H9 (cell line): ENCODE measurements around the gene CEP164. TPM values are rescaled to one million over a fixed set of nuclear protein-coding genes. Genes with fewer than 3 reads are reported as not detected.

Experiments
- DNase-seq: peaks from one replicate; pipeline ENCODE4 v3.0.0-alpha.2; 2017
- H2AFZ ChIP-seq: one replicate; pipeline ENCODE4 v1.6.1; 2013; ENCODE audit warnings: mild to moderate bottlenecking, low read length, control low read depth, moderate library complexity
- H2AK5ac ChIP-seq: 2 replicates; pipeline ENCODE4 v1.6.1; 2013; ENCODE audit warnings: low read length, control low read depth, mixed read lengths; ENCODE audit not compliant: insufficient read length
- H2BK120ac ChIP-seq: one replicate; pipeline ENCODE4 v1.6.1; 2013; ENCODE audit warnings: low read depth, mild to moderate bottlenecking, low read length, control low read depth, inconsistent platforms; ENCODE audit not compliant: poor library complexity, severe bottlenecking
- H2BK12ac ChIP-seq: 2 replicates; pipeline ENCODE4 v1.6.1; 2013; ENCODE audit warnings: low read length, control low read depth, mixed read lengths, low read depth; ENCODE audit not compliant: insufficient read length
- H2BK15ac ChIP-seq: 2 replicates; pipeline ENCODE4 v1.6.1; 2013; ENCODE audit warnings: low read depth, low read length, control low read depth
- H2BK20ac ChIP-seq: one replicate; pipeline ENCODE4 v1.6.1; 2013; ENCODE audit warnings: low read depth, mild to moderate bottlenecking, low read length, control low read depth, inconsistent platforms; ENCODE audit not compliant: poor library complexity, severe bottlenecking
- H2BK5ac ChIP-seq: 2 replicates; pipeline ENCODE4 v1.6.1; 2013; ENCODE audit warnings: low read length, control low read depth, mixed read lengths; ENCODE audit not compliant: insufficient read length
- H3K14ac ChIP-seq: 2 replicates; pipeline ENCODE4 v1.6.1; 2013; ENCODE audit warnings: low read length, control low read depth; ENCODE audit not compliant: insufficient read depth
- H3K18ac ChIP-seq: 2 replicates; pipeline ENCODE4 v1.6.1; 2013; ENCODE audit warnings: low read depth, mild to moderate bottlenecking, mixed read lengths, low read length, control low read depth; ENCODE audit not compliant: insufficient read length
- H3K23ac ChIP-seq: 2 replicates; pipeline ENCODE4 v1.6.1; 2013; ENCODE audit warnings: low read length, control low read depth, mixed read lengths, low read depth; ENCODE audit not compliant: insufficient read length
- H3K23me2 ChIP-seq: 2 replicates; pipeline ENCODE4 v1.6.1; 2013; ENCODE audit warnings: low read depth, mild to moderate bottlenecking, mixed read lengths, low read length, control low read depth; ENCODE audit not compliant: insufficient read length, poor library complexity, severe bottlenecking
- H3K27ac ChIP-seq: 2 replicates; pipeline ENCODE4 v1.5.1; 2013; ENCODE audit warnings: low read length, control low read depth, mixed read lengths, low read depth; ENCODE audit not compliant: insufficient read length
- H3K27me3 ChIP-seq: 2 replicates; pipeline ENCODE4 v1.6.1; 2013; ENCODE audit warnings: low read length, control low read depth, inconsistent platforms; ENCODE audit not compliant: insufficient read depth
- H3K4ac ChIP-seq: 2 replicates; pipeline ENCODE4 v1.6.1; 2013; ENCODE audit warnings: low read depth, mild to moderate bottlenecking, control low read depth, inconsistent platforms, low read length, moderate library complexity
- H3K4me1 ChIP-seq: 2 replicates; pipeline ENCODE4 v1.6.1; 2013; ENCODE audit warnings: low read length, control low read depth, inconsistent platforms; ENCODE audit not compliant: insufficient read depth
- H3K4me2 ChIP-seq: 2 replicates; pipeline ENCODE4 v1.6.1; 2013; ENCODE audit warnings: low read length, control low read depth, mixed read lengths; ENCODE audit not compliant: insufficient read length, insufficient read depth
- H3K56ac ChIP-seq: 2 replicates; pipeline ENCODE4 v1.6.1; 2013; ENCODE audit warnings: low read depth, mild to moderate bottlenecking, mixed read lengths, low read length, control low read depth; ENCODE audit not compliant: insufficient read length
- H3K79me1 ChIP-seq: 2 replicates; pipeline ENCODE4 v1.6.1; 2013; ENCODE audit warnings: low read depth, mild to moderate bottlenecking, moderate library complexity, low read length, control low read depth, inconsistent platforms; ENCODE audit not compliant: insufficient read depth, poor library complexity, severe bottlenecking
- H3K79me2 ChIP-seq: 2 replicates; pipeline ENCODE4 v1.6.1; 2013; ENCODE audit warnings: low read length, control low read depth, inconsistent platforms; ENCODE audit not compliant: insufficient read depth
- H3K9ac ChIP-seq: 2 replicates; pipeline ENCODE4 v1.6.1; 2013; ENCODE audit warnings: low read length, control low read depth, mixed read lengths; ENCODE audit not compliant: insufficient read length; ENCODE audit errors: extremely low read depth
- H3K9me3 ChIP-seq: one replicate; pipeline ENCODE4 v1.6.1; 2013; ENCODE audit warnings: low read depth, low read length, inconsistent platforms; ENCODE audit not compliant: control insufficient read depth
- H3T11ph ChIP-seq: one replicate; pipeline ENCODE4 v1.6.1; 2013; ENCODE audit warnings: mild to moderate bottlenecking, low read length, control low read depth, inconsistent platforms
- H4K20me1 ChIP-seq: one replicate; pipeline ENCODE4 v1.6.1; 2013; ENCODE audit not compliant: control insufficient read depth, insufficient read length, insufficient read depth
- H4K5ac ChIP-seq: 2 replicates; pipeline ENCODE4 v1.6.1; 2013; ENCODE audit warnings: low read depth, mild to moderate bottlenecking, mixed read lengths, low read length, control low read depth; ENCODE audit not compliant: insufficient read length
- H4K8ac ChIP-seq: replicated peaks from 2 replicates; pipeline ENCODE4 v1.6.1; 2013; ENCODE audit warnings: low read length, control low read depth, mixed read lengths, low read depth; ENCODE audit not compliant: insufficient read length
- H4K91ac ChIP-seq: 2 replicates; pipeline ENCODE4 v1.6.1; 2013; ENCODE audit warnings: low read depth, mild to moderate bottlenecking, moderate library complexity, mixed read lengths, low read length, control low read depth; ENCODE audit not compliant: insufficient read length
- H3K27ac Mint-ChIP-seq, 3 experiments: 2 replicates in 2 of 3; 3 replicates in 1 of 3; pipeline ENCODE4 v1.8.0; 2020 to 2021; ENCODE audit warnings: mixed read lengths in 3 of 3, mild to moderate bottlenecking in 1 of 3, moderate library complexity in 1 of 3
- H3K27me3 Mint-ChIP-seq: 2 replicates; pipeline ENCODE4 v1.8.0; 2021; ENCODE audit warnings: low read depth, mild to moderate bottlenecking, moderate library complexity, mixed read lengths
- H3K36me3 Mint-ChIP-seq, 3 experiments: 2 replicates in 2 of 3; 3 replicates in 1 of 3; pipeline ENCODE4 v1.8.0; 2020 to 2021; ENCODE audit warnings: low read depth in 3 of 3, mixed read lengths in 3 of 3; ENCODE audit not compliant: insufficient read depth in 1 of 3
- H3K4me1 Mint-ChIP-seq, 2 experiments: 2 replicates each; pipeline ENCODE4 v1.8.0; 2020; ENCODE audit warnings: mixed read lengths in 2 of 2
- H3K4me3 Mint-ChIP-seq, 2 experiments: 2 replicates in 1 of 2; 3 replicates in 1 of 2; pipeline ENCODE4 v1.8.0; 2020 to 2021; ENCODE audit warnings: mild to moderate bottlenecking in 2 of 2, mixed read lengths in 2 of 2, moderate library complexity in 1 of 2
- H3K9me3 Mint-ChIP-seq, 2 experiments: 2 replicates in 1 of 2; 3 replicates in 1 of 2; pipeline ENCODE4 v1.8.0; 2020; ENCODE audit warnings: mild to moderate bottlenecking in 2 of 2, mixed read lengths in 2 of 2, moderate library complexity in 1 of 2
- WGBS: extraction: QIAGEN DNeasy Blood & Tissue Kit; methylation state at CpG from one replicate; pipeline ENCODE4 v1.1.7; 2013; ENCODE audit warnings: missing lambda C conversion rate, low lambda C conversion rate, mixed read lengths; ENCODE audit not compliant: insufficient read length; ENCODE audit errors: extremely low coverage; 5-methylcytosine and 5-hydroxymethylcytosine counted together
- total RNA-seq: library from RNA; stranded (reverse); gene quantifications from 2 replicates; pipeline ENCODE4 v1.2.1, GENCODE V29; 2021
- TF ChIP-seq, protein P1 (sequence below): fragments of 200-600 bp; sonication (generic); conservative IDR thresholded peaks from 3 replicates; pipeline ENCODE4 v1.8.0; 2021; ENCODE audit warnings: antibody characterized with exemption, mild to moderate bottlenecking

CEP164 gene
- total RNA-seq, 1 experiment from 2014 or later: 24.9 TPM

DNA sequence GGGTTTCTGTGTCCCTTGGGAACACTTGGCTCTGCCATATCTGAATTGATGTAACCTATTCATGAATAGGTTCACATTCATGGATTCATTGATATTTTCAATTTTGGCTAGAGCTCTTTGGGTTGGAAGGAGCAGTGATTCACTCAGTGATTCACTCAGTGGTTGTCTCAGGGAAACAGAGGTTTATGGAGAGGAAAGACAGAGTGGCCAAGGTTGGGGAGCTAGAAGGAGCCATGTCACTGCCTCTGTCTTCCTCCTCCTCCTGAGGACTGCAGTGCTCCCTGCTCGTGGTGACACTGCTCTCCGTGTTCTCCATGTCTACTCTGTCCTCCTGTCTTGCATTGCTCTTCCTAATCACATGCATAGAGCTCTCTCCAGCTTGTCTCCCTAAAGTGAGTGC, 17.4 kb downstream of the CEP164 start:
- Histone ChIP-seq H4K20me1 (no peaks in the 10 kb centered on the region), H2AFZ (no peak overlapping the region), H3T11ph (no peak overlapping the region), H3K23ac (no peak overlapping the region), H2BK15ac (no peak overlapping the region), H3K4me1 (no peaks in the 10 kb centered on the region), H2BK20ac (no peak overlapping the region), H3K9ac (no peak overlapping the region), H2AK5ac (no peak overlapping the region), H3K27ac (no peak overlapping the region), H3K4ac (no peak overlapping the region), H4K91ac (no peak overlapping the region), H4K8ac (no peak overlapping the region), H2BK120ac (no peak overlapping the region), H3K14ac (no peak overlapping the region), H3K79me1 (no peaks in the 10 kb centered on the region), H3K9me3 (no peaks in the 10 kb centered on the region), H3K79me2 (no peaks in the 10 kb centered on the region), H3K56ac (no peak overlapping the region), H4K5ac (no peak overlapping the region), H3K23me2 (no peaks in the 10 kb centered on the region), H3K18ac (no peak overlapping the region), H3K27me3 (no peaks in the 10 kb centered on the region), H2BK12ac (no peak overlapping the region), H2BK5ac (no peak overlapping the region), H3K4me2 (no peak overlapping the region)
- H3K9me3 Mint-ChIP-seq: no peaks in the 10 kb centered on the region
- DNase-seq: no peak
- TF ChIP-seq, protein P1, sequence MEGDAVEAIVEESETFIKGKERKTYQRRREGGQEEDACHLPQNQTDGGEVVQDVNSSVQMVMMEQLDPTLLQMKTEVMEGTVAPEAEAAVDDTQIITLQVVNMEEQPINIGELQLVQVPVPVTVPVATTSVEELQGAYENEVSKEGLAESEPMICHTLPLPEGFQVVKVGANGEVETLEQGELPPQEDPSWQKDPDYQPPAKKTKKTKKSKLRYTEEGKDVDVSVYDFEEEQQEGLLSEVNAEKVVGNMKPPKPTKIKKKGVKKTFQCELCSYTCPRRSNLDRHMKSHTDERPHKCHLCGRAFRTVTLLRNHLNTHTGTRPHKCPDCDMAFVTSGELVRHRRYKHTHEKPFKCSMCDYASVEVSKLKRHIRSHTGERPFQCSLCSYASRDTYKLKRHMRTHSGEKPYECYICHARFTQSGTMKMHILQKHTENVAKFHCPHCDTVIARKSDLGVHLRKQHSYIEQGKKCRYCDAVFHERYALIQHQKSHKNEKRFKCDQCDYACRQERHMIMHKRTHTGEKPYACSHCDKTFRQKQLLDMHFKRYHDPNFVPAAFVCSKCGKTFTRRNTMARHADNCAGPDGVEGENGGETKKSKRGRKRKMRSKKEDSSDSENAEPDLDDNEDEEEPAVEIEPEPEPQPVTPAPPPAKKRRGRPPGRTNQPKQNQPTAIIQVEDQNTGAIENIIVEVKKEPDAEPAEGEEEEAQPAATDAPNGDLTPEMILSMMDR: no peak
- WGBS: no CpG with 5 or more reads among the region's 2 CpGs
- no peak overlapping the region for H3K27ac Mint-ChIP-seq
- H3K27me3 Mint-ChIP-seq: no peaks in the 10 kb centered on the region
- H3K36me3 Mint-ChIP-seq: peaks cover 4 to 27% (median 16%) of the 10 kb centered on the region in 3 experiments; a peak in 5 of 7 replicates
- no peak overlapping the region for H3K4me3 Mint-ChIP-seq
- H3K4me1 Mint-ChIP-seq: no peaks in the 10 kb centered on the region
